ENCODE data around the gene FRYL.

- TF ChIP-seq, protein P1, sequence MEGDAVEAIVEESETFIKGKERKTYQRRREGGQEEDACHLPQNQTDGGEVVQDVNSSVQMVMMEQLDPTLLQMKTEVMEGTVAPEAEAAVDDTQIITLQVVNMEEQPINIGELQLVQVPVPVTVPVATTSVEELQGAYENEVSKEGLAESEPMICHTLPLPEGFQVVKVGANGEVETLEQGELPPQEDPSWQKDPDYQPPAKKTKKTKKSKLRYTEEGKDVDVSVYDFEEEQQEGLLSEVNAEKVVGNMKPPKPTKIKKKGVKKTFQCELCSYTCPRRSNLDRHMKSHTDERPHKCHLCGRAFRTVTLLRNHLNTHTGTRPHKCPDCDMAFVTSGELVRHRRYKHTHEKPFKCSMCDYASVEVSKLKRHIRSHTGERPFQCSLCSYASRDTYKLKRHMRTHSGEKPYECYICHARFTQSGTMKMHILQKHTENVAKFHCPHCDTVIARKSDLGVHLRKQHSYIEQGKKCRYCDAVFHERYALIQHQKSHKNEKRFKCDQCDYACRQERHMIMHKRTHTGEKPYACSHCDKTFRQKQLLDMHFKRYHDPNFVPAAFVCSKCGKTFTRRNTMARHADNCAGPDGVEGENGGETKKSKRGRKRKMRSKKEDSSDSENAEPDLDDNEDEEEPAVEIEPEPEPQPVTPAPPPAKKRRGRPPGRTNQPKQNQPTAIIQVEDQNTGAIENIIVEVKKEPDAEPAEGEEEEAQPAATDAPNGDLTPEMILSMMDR (IDR thresholded peaks at IDR 0.05; ENCODE audit: insufficient read depth, low read length), result no peak
- TF ChIP-seq GABPA (IDR thresholded peaks at IDR 0.05; ENCODE audit: low read depth) (no peak), POLR2AphosphoS5 (IDR thresholded peaks at IDR 0.05; ENCODE audit: low read depth) (no peak)
- TF ChIP-seq, protein P2, sequence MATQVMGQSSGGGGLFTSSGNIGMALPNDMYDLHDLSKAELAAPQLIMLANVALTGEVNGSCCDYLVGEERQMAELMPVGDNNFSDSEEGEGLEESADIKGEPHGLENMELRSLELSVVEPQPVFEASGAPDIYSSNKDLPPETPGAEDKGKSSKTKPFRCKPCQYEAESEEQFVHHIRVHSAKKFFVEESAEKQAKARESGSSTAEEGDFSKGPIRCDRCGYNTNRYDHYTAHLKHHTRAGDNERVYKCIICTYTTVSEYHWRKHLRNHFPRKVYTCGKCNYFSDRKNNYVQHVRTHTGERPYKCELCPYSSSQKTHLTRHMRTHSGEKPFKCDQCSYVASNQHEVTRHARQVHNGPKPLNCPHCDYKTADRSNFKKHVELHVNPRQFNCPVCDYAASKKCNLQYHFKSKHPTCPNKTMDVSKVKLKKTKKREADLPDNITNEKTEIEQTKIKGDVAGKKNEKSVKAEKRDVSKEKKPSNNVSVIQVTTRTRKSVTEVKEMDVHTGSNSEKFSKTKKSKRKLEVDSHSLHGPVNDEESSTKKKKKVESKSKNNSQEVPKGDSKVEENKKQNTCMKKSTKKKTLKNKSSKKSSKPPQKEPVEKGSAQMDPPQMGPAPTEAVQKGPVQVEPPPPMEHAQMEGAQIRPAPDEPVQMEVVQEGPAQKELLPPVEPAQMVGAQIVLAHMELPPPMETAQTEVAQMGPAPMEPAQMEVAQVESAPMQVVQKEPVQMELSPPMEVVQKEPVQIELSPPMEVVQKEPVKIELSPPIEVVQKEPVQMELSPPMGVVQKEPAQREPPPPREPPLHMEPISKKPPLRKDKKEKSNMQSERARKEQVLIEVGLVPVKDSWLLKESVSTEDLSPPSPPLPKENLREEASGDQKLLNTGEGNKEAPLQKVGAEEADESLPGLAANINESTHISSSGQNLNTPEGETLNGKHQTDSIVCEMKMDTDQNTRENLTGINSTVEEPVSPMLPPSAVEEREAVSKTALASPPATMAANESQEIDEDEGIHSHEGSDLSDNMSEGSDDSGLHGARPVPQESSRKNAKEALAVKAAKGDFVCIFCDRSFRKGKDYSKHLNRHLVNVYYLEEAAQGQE (IDR thresholded peaks at IDR 0.05; ENCODE audit: insufficient replicate concordance, low read depth), result no peak
Measured at GRCh38 chr4:48785302-48785701, 5.2 kb upstream of the FRYL start.
